ENCODE measurements around the gene RASSF1. TPM values are rescaled to one million over a fixed set of nuclear protein-coding genes. Genes with fewer than 3 reads are reported as not detected.

Gene RASSF1
- total RNA-seq, 1 experiment from 2014 or later = 12.7 TPM

GRCh38 chr3:50326182-50326541 lies 14.5 kb downstream of the RASSF1 start:
- H3K4me3 ChIP-seq = no peak overlapping the region
- H3K27ac ChIP-seq = no peak overlapping the region
- H3K9me3 ChIP-seq (replicated peaks) = no peaks in the 10 kb centered on the region
- H3K4me1 ChIP-seq = peaks cover 4% of the 10 kb centered on the region; the same call in 1 of the 2 replicates
- H3K27me3 ChIP-seq = no peaks in the 10 kb centered on the region
- DNase-seq = no peak
- H3K36me3 ChIP-seq = peaks cover 12% of the 10 kb centered on the region; the same call in 1 of the 2 replicates

DNA sequence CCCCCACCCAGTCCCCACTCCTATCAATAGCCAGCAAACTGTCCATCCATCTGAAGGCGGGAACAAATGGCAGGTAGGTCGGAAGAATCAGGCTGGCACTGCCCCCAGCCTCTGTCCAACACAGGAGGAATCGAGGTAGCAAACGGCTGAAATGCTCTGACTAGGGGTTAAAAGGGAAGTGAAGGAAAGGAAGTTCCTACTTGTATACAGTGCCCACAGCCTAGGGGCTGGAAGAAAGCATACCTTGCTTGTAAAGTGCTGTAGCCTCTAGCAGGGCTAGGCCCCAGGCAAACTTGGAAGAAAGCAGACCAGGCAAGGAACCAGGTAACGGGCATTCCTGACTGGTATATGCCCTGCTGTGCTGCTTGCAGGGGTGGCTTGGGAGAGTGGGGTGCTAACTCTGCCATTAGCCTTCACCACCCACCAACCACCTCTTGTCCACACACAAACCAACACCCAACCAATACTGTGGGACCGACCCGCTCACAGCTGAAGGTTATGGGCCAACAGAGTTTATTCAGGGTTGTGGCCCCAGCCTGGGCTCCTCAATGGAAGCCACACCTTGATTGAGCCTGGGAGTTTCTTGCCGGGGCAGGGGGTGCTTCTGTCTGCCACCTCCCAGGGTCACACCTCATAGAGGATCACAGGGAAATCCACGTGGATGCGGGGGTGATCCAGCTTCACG lies 15.0 kb downstream of the RASSF1 start:
- Histone ChIP-seq H3K27me3 (no peaks in the 10 kb centered on the region), H3K27ac (no peak overlapping the region), H3K4me1 (peaks cover 4% of the 10 kb centered on the region; the same call in 1 of the 2 replicates), H3K36me3 (peaks cover 7% of the 10 kb centered on the region; the same call in 1 of the 2 replicates), H3K4me3 (no peak overlapping the region), H3K9me3 (replicated peaks) (no peaks in the 10 kb centered on the region)
- DNase-seq = no peak

GRCh38 chr3:50325113-50325480 lies 15.5 kb downstream of the RASSF1 start:
- DNase-seq = no peak
- no peaks in the 10 kb centered on the region for H3K9me3 ChIP-seq (replicated peaks)
- H3K27me3 ChIP-seq = no peaks in the 10 kb centered on the region
- no peak overlapping the region for H3K4me3 ChIP-seq
- peaks cover 4% of the 10 kb centered on the region; the same call in 1 of the 2 replicates for H3K4me1 ChIP-seq
- H3K27ac ChIP-seq = no peak overlapping the region
- H3K36me3 ChIP-seq = peaks cover 4% of the 10 kb centered on the region; the same call in 1 of the 2 replicates

- H3K27ac ChIP-seq = no peak overlapping the region
- H3K4me1 ChIP-seq = peaks cover 4% of the 10 kb centered on the region; the same call in 1 of the 2 replicates
- H3K27me3 ChIP-seq = no peaks in the 10 kb centered on the region
- peak; percentile 75 to 83 for DNase-seq
- H3K36me3 ChIP-seq = no peaks in the 10 kb centered on the region; the same call in 1 of the 2 replicates
- no peaks in the 10 kb centered on the region for H3K9me3 ChIP-seq (replicated peaks)
- H3K4me3 ChIP-seq = no peak overlapping the region
These were observed 16.1 kb downstream of the RASSF1 start for GRCh38 chr3:50324351-50325112.

DNA sequence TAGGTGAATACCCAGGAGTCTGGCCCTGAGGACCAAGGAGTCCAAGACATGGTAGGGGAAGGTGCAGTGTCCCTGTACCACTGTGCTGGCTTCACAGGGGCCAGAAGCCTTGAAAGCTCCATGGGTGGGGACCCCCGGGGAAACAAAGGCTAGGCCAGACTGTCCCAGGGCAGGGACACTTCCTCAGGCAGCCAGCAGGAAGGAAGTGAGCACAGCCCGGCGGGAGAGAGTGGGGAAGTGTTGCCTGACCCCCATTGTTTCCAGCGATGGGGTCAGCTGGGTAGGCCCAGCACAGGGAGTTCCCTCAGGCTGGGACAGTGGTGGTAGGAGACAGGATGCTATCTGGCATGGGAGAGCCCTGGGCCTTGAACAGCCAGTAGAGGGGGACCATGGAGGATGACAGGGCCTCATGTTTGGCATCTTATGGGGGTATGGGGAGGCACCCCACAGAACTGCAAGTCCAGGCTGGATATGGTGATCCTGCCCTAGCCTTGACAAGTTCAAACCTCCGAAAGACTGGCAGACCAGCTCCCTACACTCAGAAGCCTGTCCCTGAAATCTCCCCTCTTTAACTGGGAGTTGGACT lies 16.9 kb downstream of the RASSF1 start:
- Histone ChIP-seq H3K36me3 (peaks cover 5% of the 10 kb centered on the region), H3K27ac (no peak overlapping the region), H3K4me1 (peaks cover 4% of the 10 kb centered on the region; the same call in 1 of the 2 replicates), H3K9me3 (replicated peaks) (no peaks in the 10 kb centered on the region), H3K27me3 (no peaks in the 10 kb centered on the region), H3K4me3 (no peak overlapping the region)
- DNase-seq = no peak

GRCh38 chr3:50323092-50323600 lies 17.5 kb downstream of the RASSF1 start:
- peaks cover 5% of the 10 kb centered on the region for H3K36me3 ChIP-seq
- DNase-seq = no peak
- no peak overlapping the region for H3K27ac ChIP-seq
- H3K27me3 ChIP-seq = no peaks in the 10 kb centered on the region
- H3K9me3 ChIP-seq (replicated peaks) = no peaks in the 10 kb centered on the region
- peaks cover 4% of the 10 kb centered on the region; the same call in 1 of the 2 replicates for H3K4me1 ChIP-seq
- H3K4me3 ChIP-seq = no peak overlapping the region

DNA sequence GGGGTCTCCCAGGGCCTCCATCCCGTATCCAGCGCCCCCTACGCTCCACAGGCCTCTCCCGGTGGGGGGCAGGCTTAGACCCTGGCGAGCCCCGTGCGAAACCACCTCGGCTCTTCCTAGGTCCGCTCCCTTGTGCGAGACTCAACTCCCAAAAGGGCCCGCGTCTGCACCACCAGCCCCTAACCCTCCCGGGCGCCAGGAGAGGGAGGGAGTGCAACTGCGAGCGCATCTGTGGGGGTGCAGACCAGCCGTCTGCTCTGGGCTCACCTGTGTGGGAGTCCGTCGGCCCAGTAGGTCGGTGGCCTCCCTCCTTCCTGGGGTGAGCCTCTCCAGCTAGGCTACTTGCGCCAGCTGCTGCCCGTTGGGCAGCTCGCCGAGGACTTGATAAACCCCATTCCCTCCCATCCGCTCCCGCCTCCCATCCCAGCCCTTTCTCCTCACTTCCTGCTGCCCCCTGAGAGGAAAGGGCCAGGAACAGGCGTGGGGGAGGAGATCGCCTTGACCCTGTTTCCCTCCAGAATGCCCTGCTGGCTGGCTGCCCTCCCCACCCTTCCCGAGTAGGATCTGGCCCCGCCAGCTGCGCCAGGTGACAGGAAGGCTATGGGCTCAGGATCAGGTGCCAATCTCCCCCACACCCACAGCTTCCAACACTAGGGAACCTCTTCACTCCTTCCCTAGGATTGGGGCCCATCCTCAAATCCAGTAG lies 18.1 kb downstream of the RASSF1 start, which contains the start of gene HYAL2:
Gene HYAL2 (minus strand): TSS at position 360 of the 706 bp plus-strand sequence. CDS start 2,256 bp downstream, outside the sequence.
- peak within 1 kb of the TSS; percentile 98 for H3K27ac ChIP-seq
- H3K36me3 ChIP-seq = peaks cover 5% of the 10 kb centered on the region
- no peak for DNase-seq
- peaks cover 4% of the 10 kb centered on the region; the same call in 1 of the 2 replicates for H3K4me1 ChIP-seq
- no peaks in the 10 kb centered on the region for H3K27me3 ChIP-seq
- H3K9me3 ChIP-seq (replicated peaks) = no peaks in the 10 kb centered on the region
- peak within 1 kb of the TSS; percentile 90 for H3K4me3 ChIP-seq

DNA sequence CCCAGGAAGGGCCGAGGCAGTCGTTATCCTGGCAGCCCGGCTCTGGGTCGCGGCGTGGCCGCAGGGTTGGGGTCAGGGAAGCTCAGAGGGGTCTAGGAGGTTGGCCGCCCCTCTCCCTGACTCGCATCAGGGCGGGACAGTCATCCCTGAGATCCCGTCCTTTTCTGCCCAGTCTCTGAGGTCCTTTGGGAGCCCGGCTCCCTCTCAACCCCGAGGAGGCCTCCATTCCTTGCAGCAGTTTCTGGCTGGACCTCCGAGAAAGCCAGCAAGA lies 18.6 kb downstream of the RASSF1 start:
- Histone ChIP-seq H3K27ac (peak overlapping the region; percentile 98), H3K27me3 (no peaks in the 10 kb centered on the region), H3K4me1 (peaks cover 4% of the 10 kb centered on the region; the same call in 1 of the 2 replicates), H3K4me3 (peak overlapping the region; percentile 90), H3K36me3 (peaks cover 5% of the 10 kb centered on the region), H3K9me3 (replicated peaks) (no peaks in the 10 kb centered on the region)
- DNase-seq = no peak

DNA sequence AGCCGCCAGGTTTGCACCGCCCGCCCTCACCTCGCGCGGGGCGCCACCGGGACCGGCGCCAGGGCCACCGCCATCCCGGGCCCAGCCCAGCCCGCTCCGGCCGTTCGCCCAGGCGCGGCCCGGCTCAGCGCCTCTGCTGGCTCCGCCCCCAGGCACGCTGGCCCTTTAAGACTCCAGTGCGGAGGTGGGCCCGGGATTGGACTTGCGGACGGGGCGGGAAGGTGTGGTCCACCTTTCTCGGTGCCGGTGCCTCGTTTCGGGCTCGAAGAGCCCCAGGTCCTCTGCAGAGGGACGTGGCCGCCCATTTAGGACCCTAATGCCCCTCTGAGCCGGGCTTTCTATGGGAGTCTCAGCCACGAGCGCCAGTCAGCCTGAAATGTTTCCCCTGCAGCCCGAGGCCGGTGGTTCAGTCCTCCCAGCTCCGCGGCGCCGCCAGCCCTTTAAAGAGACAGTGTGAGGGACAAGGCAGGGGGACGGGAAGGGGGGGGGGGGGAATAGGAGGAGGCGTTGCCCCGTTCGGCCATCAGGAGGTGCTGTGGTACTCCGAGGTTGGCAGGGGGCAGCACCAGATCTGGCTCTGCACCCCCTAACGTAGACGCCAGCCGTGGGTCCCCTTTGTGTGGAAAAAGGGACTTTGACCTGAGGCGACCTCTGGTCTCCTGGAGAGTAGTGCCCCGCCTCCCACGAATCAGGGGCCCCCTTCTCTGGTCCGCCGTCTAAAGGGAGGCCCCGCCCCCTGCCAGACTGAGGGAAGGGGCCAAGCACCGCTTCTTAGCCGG lies 19.1 kb downstream of the RASSF1 start:
- peaks cover 4% of the 10 kb centered on the region; the same call in 1 of the 2 replicates for H3K4me1 ChIP-seq
- peaks cover 5% of the 10 kb centered on the region for H3K36me3 ChIP-seq
- peak overlapping the region; percentile 90 for H3K4me3 ChIP-seq
- peak overlapping the region; percentile 98 for H3K27ac ChIP-seq
- DNase-seq = peak; percentile 89 to 92
- H3K27me3 ChIP-seq = no peaks in the 10 kb centered on the region
- H3K9me3 ChIP-seq (replicated peaks) = no peaks in the 10 kb centered on the region

- H3K9me3 ChIP-seq (replicated peaks) = no peaks in the 10 kb centered on the region
- H3K27ac ChIP-seq = peak overlapping the region; percentile 98
- DNase-seq = peak; percentile 77 to 79
- H3K27me3 ChIP-seq = no peaks in the 10 kb centered on the region
- peaks cover 5% of the 10 kb centered on the region for H3K36me3 ChIP-seq
- H3K4me3 ChIP-seq = peak overlapping the region; percentile 90
- H3K4me1 ChIP-seq = peaks cover 4% of the 10 kb centered on the region; the same call in 1 of the 2 replicates
These were observed 19.7 kb downstream of the RASSF1 start for GRCh38 chr3:50320853-50321335.

GRCh38 chr3:50319894-50320625 lies 20.6 kb downstream of the RASSF1 start:
- no peak for DNase-seq
- H3K36me3 ChIP-seq = peaks cover 5% of the 10 kb centered on the region
- H3K4me1 ChIP-seq = peaks cover 4% of the 10 kb centered on the region; the same call in 1 of the 2 replicates
- H3K27me3 ChIP-seq = no peaks in the 10 kb centered on the region
- no peaks in the 10 kb centered on the region for H3K9me3 ChIP-seq (replicated peaks)
- peak overlapping the region; percentile 90 for H3K4me3 ChIP-seq
- H3K27ac ChIP-seq = no peak overlapping the region; the same call in 1 of the 2 replicates

DNA sequence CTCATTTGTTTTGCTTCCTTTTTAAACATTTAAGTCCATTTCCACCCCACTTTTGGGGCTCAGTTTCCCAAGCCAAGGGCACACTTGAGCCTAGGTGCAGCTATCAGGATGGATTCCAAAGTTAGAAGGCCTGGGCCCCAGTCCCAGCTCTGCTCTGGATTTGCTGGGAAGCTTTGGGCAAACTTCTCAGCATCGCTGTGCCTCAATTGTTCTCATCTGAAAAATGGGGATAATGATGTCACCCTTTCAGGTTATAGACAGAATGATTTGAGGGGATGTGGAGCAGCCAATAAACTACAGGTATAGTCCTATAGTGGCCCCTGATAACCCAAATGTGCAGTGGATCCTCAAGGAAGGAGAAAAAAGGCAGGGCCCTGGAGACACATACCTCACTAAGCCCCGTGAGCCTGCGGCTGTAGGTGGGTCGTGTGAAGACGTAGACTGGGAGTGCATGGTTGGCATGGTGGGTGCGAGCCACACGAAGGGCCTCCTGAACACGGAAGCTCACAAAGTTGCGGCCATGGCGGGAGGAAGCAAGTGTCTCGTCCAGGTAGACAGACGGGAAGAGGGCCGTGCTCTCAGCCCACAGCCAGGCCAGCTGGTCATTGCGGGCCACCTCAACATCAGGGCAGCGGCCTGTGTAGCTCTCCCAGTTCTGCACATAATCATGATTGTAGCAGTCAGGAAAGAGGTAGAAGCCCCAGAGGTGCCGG lies 21.3 kb downstream of the RASSF1 start:
- no peak overlapping the region for H3K4me3 ChIP-seq
- H3K9me3 ChIP-seq (replicated peaks) = no peaks in the 10 kb centered on the region
- DNase-seq = no peak
- H3K27me3 ChIP-seq = no peaks in the 10 kb centered on the region
- H3K4me1 ChIP-seq = peaks cover 2% of the 10 kb centered on the region; the same call in 1 of the 2 replicates
- H3K27ac ChIP-seq = no peak overlapping the region
- H3K36me3 ChIP-seq = peaks cover 5% of the 10 kb centered on the region

Measured in SJCRH30 (cell line).